Ectodermal cell (in vitro differentiated cells): ENCODE data around the gene SLC24A4.
"Not testable (repeated sequence)": the region's sequence is repeated elsewhere in the genome, so short reads cannot be mapped to it uniquely, and the experiment has no call there.

ENCODE experiments used
- H3K27ac ChIP-seq: 2 replicates; pipeline ENCODE4 v1.7.0; 2013; ENCODE audit warnings: mild to moderate bottlenecking, low read depth, low read length; ENCODE audit not compliant: insufficient read depth, poor library complexity, severe bottlenecking
- H3K27me3 ChIP-seq: 2 replicates; pipeline ENCODE4 v1.7.0; 2013; ENCODE audit warnings: mild to moderate bottlenecking, low read length; ENCODE audit not compliant: insufficient read depth, control insufficient read depth, poor library complexity, severe bottlenecking
- H3K36me3 ChIP-seq: one replicate; pipeline ENCODE4 v1.7.0; 2013; ENCODE audit warnings: low read length; ENCODE audit not compliant: control insufficient read depth, insufficient read depth
- H3K4me1 ChIP-seq: one replicate; pipeline ENCODE4 v1.7.0; 2013; ENCODE audit warnings: low read length; ENCODE audit not compliant: control insufficient read depth, insufficient read depth
- H3K4me3 ChIP-seq: 2 replicates; pipeline ENCODE4 v1.7.0; 2013; ENCODE audit warnings: low read depth, low read length, control low read depth; ENCODE audit not compliant: insufficient read depth
- H3K9me3 ChIP-seq: 2 replicates; pipeline ENCODE4 v1.7.0; 2013; ENCODE audit warnings: mild to moderate bottlenecking, low read length, moderate library complexity; ENCODE audit not compliant: control insufficient read depth
- whole genome bisulfite sequencing, 2 experiments: methylation state at CpG; one replicate each; pipeline ENCODE4 v1.1.7; 2013; ENCODE audit warnings: missing lambda C conversion rate in 2 of 2; 5-methylcytosine and 5-hydroxymethylcytosine counted together

SLC24A4 gene

DNA sequence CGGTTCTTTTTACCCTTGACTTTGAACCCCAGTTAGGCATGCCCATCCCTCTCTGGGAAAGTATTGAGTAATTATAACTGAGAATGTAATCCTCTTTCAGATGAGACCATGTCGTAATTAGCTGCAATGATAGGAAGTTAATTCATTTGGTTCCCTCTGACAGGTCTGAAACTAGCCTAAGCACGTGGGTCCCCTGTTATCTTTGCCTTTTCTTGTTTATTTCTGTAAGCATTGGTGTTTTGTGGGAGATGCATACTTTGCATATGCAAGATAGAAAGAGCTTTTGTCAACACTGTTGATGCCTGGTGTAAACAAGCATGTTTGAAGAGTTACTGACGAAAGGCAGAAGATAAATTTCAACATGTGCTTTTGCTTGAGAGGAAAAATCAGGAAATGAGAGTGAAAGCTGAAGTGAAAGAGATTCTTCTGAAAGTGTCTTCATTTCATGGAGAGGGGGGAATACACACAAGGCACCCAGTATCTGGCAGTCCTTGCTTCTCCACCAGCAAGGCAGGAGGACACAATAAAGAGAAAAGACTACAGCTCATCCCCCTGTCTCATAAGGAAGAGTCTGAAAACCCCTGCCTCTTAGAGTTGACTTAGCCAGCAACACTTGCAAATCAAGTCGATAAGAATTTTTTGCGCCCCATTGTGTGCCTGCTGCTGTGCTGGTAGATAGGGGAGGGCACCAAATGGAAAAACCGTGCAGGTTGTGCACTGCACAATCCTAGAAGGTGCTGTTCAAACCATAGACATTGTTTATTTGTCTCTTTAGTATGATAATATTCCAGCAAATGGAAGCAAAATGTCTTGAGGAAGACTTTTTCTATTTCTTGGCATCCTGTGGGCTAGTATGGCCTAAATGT is 77.8 kb downstream of the SLC24A4 start:
- no peak overlapping the region for H3K27ac ChIP-seq
- H3K36me3 ChIP-seq: no peaks in the 10 kb centered on the region
- no peak overlapping the region for H3K4me3 ChIP-seq
- no peaks in the 10 kb centered on the region for H3K27me3 ChIP-seq
- H3K4me1 ChIP-seq: peaks cover 6% of the 10 kb centered on the region
- no peaks in the 10 kb centered on the region for H3K9me3 ChIP-seq
- WGBS, 2 experiments: 76 to 81% methylated on average over 7 of the region's 7 CpGs

GRCh38 chr14:92401561-92401960 is 78.6 kb downstream of the SLC24A4 start:
- H3K27me3 ChIP-seq: no peaks in the 10 kb centered on the region
- no peaks in the 10 kb centered on the region for H3K9me3 ChIP-seq
- WGBS, 2 experiments: 82 to 85% methylated on average over 3 of the region's 3 CpGs
- no peak overlapping the region for H3K27ac ChIP-seq
- H3K4me1 ChIP-seq: peaks cover 6% of the 10 kb centered on the region
- no peak overlapping the region for H3K4me3 ChIP-seq
- H3K36me3 ChIP-seq: no peaks in the 10 kb centered on the region

DNA sequence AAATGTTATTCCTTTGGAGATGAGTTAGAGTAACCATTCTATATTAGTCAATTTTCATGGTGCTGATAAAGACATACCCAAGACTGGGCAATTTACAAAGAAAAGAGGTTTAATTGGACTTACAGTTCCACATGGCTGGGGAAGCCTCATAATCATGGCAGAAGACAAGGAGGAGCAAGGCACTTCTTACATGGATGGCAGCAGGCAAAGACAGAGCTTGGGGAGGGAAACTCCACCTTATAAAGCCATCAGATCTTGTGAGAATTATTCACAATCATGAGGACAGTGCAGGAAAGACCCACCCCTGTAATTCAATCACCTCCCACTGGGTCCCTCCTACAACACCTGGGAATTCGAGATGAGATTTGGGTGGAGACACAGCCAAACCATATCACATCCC is 79.5 kb downstream of the SLC24A4 start:
- H3K27me3 ChIP-seq, H3K9me3 ChIP-seq, H3K27ac ChIP-seq, H3K4me3 ChIP-seq, H3K36me3 ChIP-seq, H3K4me1 ChIP-seq: not testable (repeated sequence)
- WGBS, 2 experiments: 87 to 97% methylated on average over 1 of the region's 1 CpG

- Histone ChIP-seq H3K9me3 (no peaks in the 10 kb centered on the region), H3K4me3 (no peak overlapping the region), H3K36me3 (no peaks in the 10 kb centered on the region), H3K4me1 (no peaks in the 10 kb centered on the region), H3K27me3 (no peaks in the 10 kb centered on the region), H3K27ac (no peak overlapping the region)
- 76 to 82% methylated on average over 4 of the region's 4 CpGs for WGBS, 2 experiments
These were observed 81.1 kb downstream of the SLC24A4 start for GRCh38 chr14:92404018-92404417.

- H3K9me3 ChIP-seq: no peaks in the 10 kb centered on the region
- no peaks in the 10 kb centered on the region for H3K4me1 ChIP-seq
- no peaks in the 10 kb centered on the region for H3K36me3 ChIP-seq
- H3K27me3 ChIP-seq: no peaks in the 10 kb centered on the region
- H3K27ac ChIP-seq: no peak overlapping the region
- WGBS, 2 experiments: 77 to 96% methylated on average over 1 of the region's 1 CpG
- H3K4me3 ChIP-seq: no peak overlapping the region
These were observed 81.5 kb downstream of the SLC24A4 start for GRCh38 chr14:92404421-92404820.

GRCh38 chr14:92404938-92405337 is 82.0 kb downstream of the SLC24A4 start:
- no peaks in the 10 kb centered on the region for H3K27me3 ChIP-seq
- no peak overlapping the region for H3K27ac ChIP-seq
- H3K9me3 ChIP-seq: no peaks in the 10 kb centered on the region
- no peak overlapping the region for H3K4me3 ChIP-seq
- no peaks in the 10 kb centered on the region for H3K36me3 ChIP-seq
- WGBS, 2 experiments: 96% methylated on average over 2 of the region's 2 CpGs
- H3K4me1 ChIP-seq: no peaks in the 10 kb centered on the region

- no peak overlapping the region for H3K27ac ChIP-seq
- no peak overlapping the region for H3K4me3 ChIP-seq
- no peaks in the 10 kb centered on the region for H3K36me3 ChIP-seq
- H3K9me3 ChIP-seq: no peaks in the 10 kb centered on the region
- WGBS, 2 experiments: 100% methylated on average over 1 of the region's 1 CpG; no CpG with 5 or more reads in 1 of the 2 experiments
- no peaks in the 10 kb centered on the region for H3K27me3 ChIP-seq
- H3K4me1 ChIP-seq: no peaks in the 10 kb centered on the region
These were observed 84.4 kb downstream of the SLC24A4 start for GRCh38 chr14:92407410-92407809.

GRCh38 chr14:92409043-92409442 is 86.1 kb downstream of the SLC24A4 start:
- H3K27me3 ChIP-seq: no peaks in the 10 kb centered on the region
- H3K27ac ChIP-seq: no peak overlapping the region
- 90 to 95% methylated on average over 6 of the region's 6 CpGs for WGBS, 2 experiments
- no peaks in the 10 kb centered on the region for H3K4me1 ChIP-seq
- H3K36me3 ChIP-seq: no peaks in the 10 kb centered on the region
- H3K9me3 ChIP-seq: no peaks in the 10 kb centered on the region
- no peak overlapping the region for H3K4me3 ChIP-seq

- WGBS, 2 experiments: 84 to 86% methylated on average over 4 of the region's 4 CpGs
- H3K9me3 ChIP-seq: no peaks in the 10 kb centered on the region
- H3K4me3 ChIP-seq: no peak overlapping the region
- no peaks in the 10 kb centered on the region for H3K4me1 ChIP-seq
- H3K36me3 ChIP-seq: no peaks in the 10 kb centered on the region
- H3K27me3 ChIP-seq: no peaks in the 10 kb centered on the region
- H3K27ac ChIP-seq: no peak overlapping the region
These were observed 88.2 kb downstream of the SLC24A4 start for GRCh38 chr14:92411135-92411534.

DNA sequence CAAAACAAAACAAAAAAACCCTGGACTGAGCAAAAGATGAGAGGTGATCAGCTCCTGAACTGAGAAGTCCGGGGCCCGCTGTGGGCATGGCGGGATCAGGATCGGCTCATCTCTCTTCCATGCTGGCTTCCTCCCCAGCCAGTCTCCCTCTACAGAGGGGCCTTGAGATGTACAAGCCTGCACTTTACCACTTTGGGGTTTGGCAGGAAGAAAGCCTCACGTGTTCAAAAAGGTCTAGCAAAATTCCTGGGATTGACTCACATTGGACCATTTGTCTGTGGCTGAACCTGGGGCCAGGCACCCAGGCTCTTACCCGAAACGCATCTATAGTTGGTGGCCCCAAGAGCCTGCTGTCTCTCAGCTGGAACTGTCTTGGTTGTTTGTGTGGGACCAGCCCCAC is 89.0 kb downstream of the SLC24A4 start:
- Histone ChIP-seq H3K9me3 (no peaks in the 10 kb centered on the region), H3K27ac (no peak overlapping the region), H3K4me1 (no peaks in the 10 kb centered on the region), H3K27me3 (no peaks in the 10 kb centered on the region), H3K4me3 (no peak overlapping the region), H3K36me3 (no peaks in the 10 kb centered on the region)
- WGBS, 2 experiments: 87 to 90% methylated on average over 7 of the region's 7 CpGs
